Measurements from ENCODE around the gene CPEB1. TPM values are rescaled to one million over a fixed set of nuclear protein-coding genes. Genes with fewer than 3 reads are reported as not detected.

The CPEB1 gene
- total RNA-seq, 1 donor from 2014 or later: 1.6 TPM

DNA sequence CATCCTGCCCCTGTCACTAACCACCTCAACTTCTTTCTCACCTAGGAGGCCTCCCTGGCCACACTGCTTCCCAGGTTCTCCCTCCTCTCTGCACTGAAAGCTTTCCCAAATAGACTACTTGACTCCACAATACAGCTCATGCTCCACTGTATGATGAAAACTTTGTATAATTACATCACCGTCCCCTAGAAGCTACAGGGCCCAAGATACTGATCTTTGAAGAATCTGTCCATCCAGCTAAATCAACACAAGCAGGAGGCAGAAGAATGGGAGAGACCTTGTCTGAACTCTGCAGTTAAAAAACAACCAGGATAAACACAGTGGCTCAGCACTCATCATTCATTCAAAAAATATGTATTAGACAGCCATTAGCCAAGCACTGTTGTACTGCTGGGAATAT, 80.5 kb downstream of the CPEB1 start:
- Mint-ChIP-seq H3K27me3 (peaks cover 25% of the 10 kb centered on the region), H3K9me3 (no peaks in the 10 kb centered on the region), H3K4me1 (ENCODE audit: unreplicated experiment) (peaks cover 12% of the 10 kb centered on the region), H3K36me3 (no peaks in the 10 kb centered on the region), H3K27ac (peak overlapping the region; percentile 32), H3K4me3 (no peak overlapping the region)
- no peak for DNase-seq (ENCODE audit: extremely low spot score, unreplicated experiment)
- TF ChIP-seq, protein P1, sequence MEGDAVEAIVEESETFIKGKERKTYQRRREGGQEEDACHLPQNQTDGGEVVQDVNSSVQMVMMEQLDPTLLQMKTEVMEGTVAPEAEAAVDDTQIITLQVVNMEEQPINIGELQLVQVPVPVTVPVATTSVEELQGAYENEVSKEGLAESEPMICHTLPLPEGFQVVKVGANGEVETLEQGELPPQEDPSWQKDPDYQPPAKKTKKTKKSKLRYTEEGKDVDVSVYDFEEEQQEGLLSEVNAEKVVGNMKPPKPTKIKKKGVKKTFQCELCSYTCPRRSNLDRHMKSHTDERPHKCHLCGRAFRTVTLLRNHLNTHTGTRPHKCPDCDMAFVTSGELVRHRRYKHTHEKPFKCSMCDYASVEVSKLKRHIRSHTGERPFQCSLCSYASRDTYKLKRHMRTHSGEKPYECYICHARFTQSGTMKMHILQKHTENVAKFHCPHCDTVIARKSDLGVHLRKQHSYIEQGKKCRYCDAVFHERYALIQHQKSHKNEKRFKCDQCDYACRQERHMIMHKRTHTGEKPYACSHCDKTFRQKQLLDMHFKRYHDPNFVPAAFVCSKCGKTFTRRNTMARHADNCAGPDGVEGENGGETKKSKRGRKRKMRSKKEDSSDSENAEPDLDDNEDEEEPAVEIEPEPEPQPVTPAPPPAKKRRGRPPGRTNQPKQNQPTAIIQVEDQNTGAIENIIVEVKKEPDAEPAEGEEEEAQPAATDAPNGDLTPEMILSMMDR (conservative IDR thresholded peaks at IDR 0.05): no peak

DNA sequence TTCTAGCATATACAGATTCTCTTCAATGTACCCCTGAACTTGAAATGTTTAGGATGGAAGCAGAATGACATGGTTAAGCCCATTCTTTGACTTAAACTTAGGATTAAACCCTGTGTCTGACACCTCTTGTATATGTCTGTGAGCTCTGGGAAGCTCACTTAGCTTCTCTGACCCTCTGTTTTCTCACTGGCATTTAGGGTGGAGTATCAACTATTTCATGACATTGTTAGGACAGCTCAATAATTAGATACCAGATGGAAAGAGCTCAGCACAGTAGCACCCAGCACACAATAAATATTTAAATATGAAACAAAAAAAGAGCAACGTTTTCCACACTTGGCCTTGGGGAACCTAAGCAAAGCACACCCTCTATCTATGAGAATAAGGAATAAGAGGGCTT, 88.7 kb downstream of the CPEB1 start:
- Mint-ChIP-seq H3K27me3 (peaks cover 34% of the 10 kb centered on the region), H3K4me1 (ENCODE audit: unreplicated experiment) (no peaks in the 10 kb centered on the region), H3K9me3 (no peaks in the 10 kb centered on the region), H3K4me3 (no peak overlapping the region), H3K36me3 (no peaks in the 10 kb centered on the region), H3K27ac (no peak overlapping the region)
- no peak for DNase-seq (ENCODE audit: extremely low spot score, unreplicated experiment)
- TF ChIP-seq, protein P1 (conservative IDR thresholded peaks at IDR 0.05): no peak

GRCh38 chr15:82556315-82557035, 90.7 kb downstream of the CPEB1 start:
- no peaks in the 10 kb centered on the region for H3K4me1 Mint-ChIP-seq (ENCODE audit: unreplicated experiment)
- no peaks in the 10 kb centered on the region for H3K36me3 Mint-ChIP-seq

GRCh38 chr15:82554849-82555248, 92.3 kb downstream of the CPEB1 start:
- Mint-ChIP-seq H3K36me3 (no peaks in the 10 kb centered on the region), H3K4me1 (ENCODE audit: unreplicated experiment) (no peaks in the 10 kb centered on the region), H3K27ac (no peak overlapping the region), H3K27me3 (peaks cover 47% of the 10 kb centered on the region), H3K4me3 (no peak overlapping the region), H3K9me3 (no peaks in the 10 kb centered on the region)
- TF ChIP-seq, protein P1 (conservative IDR thresholded peaks at IDR 0.05): no peak
- no peak for DNase-seq (ENCODE audit: extremely low spot score, unreplicated experiment)

More at GRCh38 chr15:82556315-82557035, 90.7 kb downstream of the CPEB1 start:
- TF ChIP-seq, protein P1 (conservative IDR thresholded peaks at IDR 0.05): no peak
- no peaks in the 10 kb centered on the region for H3K9me3 Mint-ChIP-seq
- no peak for DNase-seq (ENCODE audit: extremely low spot score, unreplicated experiment)
- peaks cover 42% of the 10 kb centered on the region for H3K27me3 Mint-ChIP-seq
- H3K27ac Mint-ChIP-seq: no peak overlapping the region
- H3K4me3 Mint-ChIP-seq: no peak overlapping the region

- TF ChIP-seq, protein P1 (conservative IDR thresholded peaks at IDR 0.05): no peak
- peaks cover 47% of the 10 kb centered on the region for H3K27me3 Mint-ChIP-seq
Observed at GRCh38 chr15:82554351-82554750, 92.8 kb downstream of the CPEB1 start.

More at GRCh38 chr15:82554351-82554750, 92.8 kb downstream of the CPEB1 start:
- Mint-ChIP-seq H3K4me3 (no peak overlapping the region), H3K27ac (no peak overlapping the region), H3K9me3 (no peaks in the 10 kb centered on the region), H3K36me3 (no peaks in the 10 kb centered on the region), H3K4me1 (ENCODE audit: unreplicated experiment) (no peaks in the 10 kb centered on the region)
- no peak for DNase-seq (ENCODE audit: extremely low spot score, unreplicated experiment)

Measured in type B pancreatic cell (in vitro differentiated cells).